NT2/D1 (cell line): ENCODE measurements around the gene BAZ1B.

Experiments used
- SUZ12 ChIP-seq: IDR thresholded peaks from 2 replicates; pipeline ENCODE4 v1.6.1; 2011; ENCODE audit not compliant: insufficient read length, insufficient read depth; ENCODE audit errors: extremely low read depth
- YY1 ChIP-seq: IDR thresholded peaks from 2 replicates; pipeline ENCODE4 v1.6.1; 2011; ENCODE audit not compliant: insufficient read length, insufficient read depth

DNA sequence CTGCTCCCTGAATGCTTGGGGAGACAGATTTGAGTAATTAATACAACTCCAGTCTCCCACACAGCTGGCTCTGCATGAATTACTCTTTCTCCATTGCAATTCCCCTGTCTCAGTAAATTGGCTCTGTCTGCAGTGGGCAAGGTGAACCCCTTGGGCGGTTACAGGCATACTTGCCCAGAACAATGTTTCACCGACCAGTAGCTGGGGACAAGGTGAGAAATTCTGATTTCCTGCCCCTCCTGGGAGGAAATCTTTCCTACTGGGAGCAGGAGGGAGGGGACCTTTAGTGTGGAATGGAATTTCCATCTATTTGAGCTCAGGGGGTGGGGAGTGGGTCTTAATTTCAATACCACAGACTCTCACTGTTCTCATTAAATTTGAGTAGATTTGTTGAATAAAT lies 130.7 kb downstream of the BAZ1B start:
- TF ChIP-seq YY1 (no peak), SUZ12 (no peak)
